ENCODE measurements around the gene PIEZO2. TPM values are rescaled to one million over a fixed set of nuclear protein-coding genes. Genes with fewer than 3 reads are reported as not detected.
A peak's percentile ranks its signal among the peaks of the same experiment; 100 is the strongest.

PIEZO2 gene
- total RNA-seq, 4 donors from 2014 or later: 2.4 to 5.2 (median 3.3) TPM

DNA sequence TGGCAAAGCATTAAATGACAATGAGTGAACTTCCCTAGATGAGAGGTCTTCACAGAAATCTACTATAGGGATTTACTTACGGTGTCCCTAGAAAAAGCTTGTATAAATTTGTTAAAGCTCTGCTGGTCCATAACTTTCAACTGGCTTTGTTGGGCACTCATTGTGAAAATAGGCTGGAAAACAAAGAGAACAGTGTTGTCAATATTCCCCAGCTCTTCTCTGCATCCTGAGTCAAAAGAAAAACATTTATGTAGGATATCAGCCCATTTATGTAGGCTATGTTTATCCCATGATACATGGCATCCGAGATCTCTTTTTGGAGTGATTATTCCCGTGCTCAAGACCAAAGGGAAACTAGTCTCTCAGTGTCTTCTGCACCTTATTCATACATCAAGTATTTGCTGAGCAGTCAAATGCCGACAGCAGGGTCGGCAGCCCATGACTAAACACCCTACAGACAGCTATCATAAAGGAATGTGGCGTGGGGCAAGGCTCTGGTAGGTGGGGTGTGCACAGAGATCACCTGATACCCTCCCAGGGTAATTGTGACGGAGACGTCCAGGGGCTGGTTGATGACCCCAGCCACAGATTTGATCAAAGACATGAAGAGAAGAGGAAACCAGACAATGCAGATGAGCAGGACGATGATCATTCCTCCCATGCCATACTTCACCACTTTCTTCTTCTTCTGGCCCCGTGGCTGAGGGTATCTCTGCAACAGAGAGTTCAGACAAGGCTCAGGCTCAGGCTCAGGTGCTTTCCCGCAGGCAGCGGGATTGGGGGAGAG is 467.6 kb downstream of the PIEZO2 start:
- H3K27ac ChIP-seq (replicated peaks in 1 of 4): no peak overlapping the region
- no peaks in the 10 kb centered on the region for H3K4me1 ChIP-seq
- no peaks in the 10 kb centered on the region for H3K27me3 ChIP-seq
- TF ChIP-seq, protein P1, sequence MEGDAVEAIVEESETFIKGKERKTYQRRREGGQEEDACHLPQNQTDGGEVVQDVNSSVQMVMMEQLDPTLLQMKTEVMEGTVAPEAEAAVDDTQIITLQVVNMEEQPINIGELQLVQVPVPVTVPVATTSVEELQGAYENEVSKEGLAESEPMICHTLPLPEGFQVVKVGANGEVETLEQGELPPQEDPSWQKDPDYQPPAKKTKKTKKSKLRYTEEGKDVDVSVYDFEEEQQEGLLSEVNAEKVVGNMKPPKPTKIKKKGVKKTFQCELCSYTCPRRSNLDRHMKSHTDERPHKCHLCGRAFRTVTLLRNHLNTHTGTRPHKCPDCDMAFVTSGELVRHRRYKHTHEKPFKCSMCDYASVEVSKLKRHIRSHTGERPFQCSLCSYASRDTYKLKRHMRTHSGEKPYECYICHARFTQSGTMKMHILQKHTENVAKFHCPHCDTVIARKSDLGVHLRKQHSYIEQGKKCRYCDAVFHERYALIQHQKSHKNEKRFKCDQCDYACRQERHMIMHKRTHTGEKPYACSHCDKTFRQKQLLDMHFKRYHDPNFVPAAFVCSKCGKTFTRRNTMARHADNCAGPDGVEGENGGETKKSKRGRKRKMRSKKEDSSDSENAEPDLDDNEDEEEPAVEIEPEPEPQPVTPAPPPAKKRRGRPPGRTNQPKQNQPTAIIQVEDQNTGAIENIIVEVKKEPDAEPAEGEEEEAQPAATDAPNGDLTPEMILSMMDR (IDR thresholded peaks at IDR 0.05): no peak
- TF ChIP-seq EP300 (IDR thresholded peaks at IDR 0.05): no peak
- TF ChIP-seq POLR2AphosphoS5 (IDR thresholded peaks at IDR 0.05): no peak
- no peak for TF ChIP-seq POLR2A (IDR thresholded peaks at IDR 0.05; ENCODE audit: low read depth)
- intact Hi-C loops (cut with DNase I): no loop called here
- no peaks in the 10 kb centered on the region for H3K36me3 ChIP-seq
- no peaks in the 10 kb centered on the region for H3K9me3 ChIP-seq
- peak; percentile 68 for DNase-seq (ENCODE audit: extremely low spot score)
- no peak overlapping the region for H3K4me3 ChIP-seq
- WGBS: 87% methylated on average over 12 of the region's 12 CpGs

GRCh38 chr18:10680271-10680596 is 469.1 kb downstream of the PIEZO2 start:
- no peak overlapping the region for H3K27ac ChIP-seq (replicated peaks in 1 of 4)
- H3K4me3 ChIP-seq: no peak overlapping the region
- no peaks in the 10 kb centered on the region for H3K36me3 ChIP-seq
- no peaks in the 10 kb centered on the region for H3K9me3 ChIP-seq
- DNase-seq (ENCODE audit: extremely low spot score): peak; percentile 24
- TF ChIP-seq EP300 (IDR thresholded peaks at IDR 0.05) (no peak), POLR2A (IDR thresholded peaks at IDR 0.05; ENCODE audit: low read depth) (no peak), POLR2AphosphoS5 (IDR thresholded peaks at IDR 0.05) (no peak)
- TF ChIP-seq, protein P1 (IDR thresholded peaks at IDR 0.05): no peak
- H3K27me3 ChIP-seq: no peaks in the 10 kb centered on the region
- intact Hi-C loops (cut with DNase I): no loop called here
- H3K4me1 ChIP-seq: no peaks in the 10 kb centered on the region

GRCh38 chr18:10679557-10680270 is 469.7 kb downstream of the PIEZO2 start:
- intact Hi-C loops (cut with DNase I): no loop called here
- Histone ChIP-seq H3K9me3 (no peaks in the 10 kb centered on the region), H3K27ac (replicated peaks in 1 of 4) (no peak overlapping the region), H3K4me1 (no peaks in the 10 kb centered on the region), H3K36me3 (no peaks in the 10 kb centered on the region), H3K27me3 (no peaks in the 10 kb centered on the region), H3K4me3 (no peak overlapping the region)
- DNase-seq (ENCODE audit: extremely low spot score): no peak
- TF ChIP-seq, protein P1 (IDR thresholded peaks at IDR 0.05): no peak
- no peak for TF ChIP-seq POLR2AphosphoS5 (IDR thresholded peaks at IDR 0.05)
- no peak for TF ChIP-seq POLR2A (IDR thresholded peaks at IDR 0.05; ENCODE audit: low read depth)
- TF ChIP-seq EP300 (IDR thresholded peaks at IDR 0.05): no peak
- WGBS: 75% methylated on average over 3 of the region's 3 CpGs

DNA sequence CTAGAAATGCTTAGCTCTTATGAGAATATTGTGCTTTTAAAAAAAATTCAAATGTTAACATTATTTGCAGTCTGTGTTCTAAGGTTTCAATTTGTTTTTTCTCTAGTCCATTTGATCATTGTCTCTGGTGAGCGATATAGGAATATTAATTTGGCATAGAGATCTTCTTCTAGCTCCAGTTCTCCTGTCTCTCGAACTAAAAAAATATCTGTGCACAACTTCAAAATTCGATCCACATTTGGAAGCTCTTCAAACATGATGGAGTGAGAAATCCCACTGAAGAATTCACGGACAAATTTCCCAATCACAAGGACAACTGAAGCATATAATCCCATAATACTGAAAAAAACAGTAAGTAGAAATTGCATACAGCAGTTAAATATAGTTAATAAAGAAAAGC is 477.9 kb downstream of the PIEZO2 start:
- H3K4me3 ChIP-seq: no peak overlapping the region
- no peak overlapping the region for H3K27ac ChIP-seq (replicated peaks in 1 of 4)
- TF ChIP-seq POLR2AphosphoS5 (IDR thresholded peaks at IDR 0.05) (no peak), POLR2A (IDR thresholded peaks at IDR 0.05; ENCODE audit: low read depth) (no peak), EP300 (IDR thresholded peaks at IDR 0.05) (no peak)
- TF ChIP-seq, protein P1 (IDR thresholded peaks at IDR 0.05): no peak
- intact Hi-C loops (cut with DNase I): no loop called here
- no peaks in the 10 kb centered on the region for H3K9me3 ChIP-seq
- H3K36me3 ChIP-seq: no peaks in the 10 kb centered on the region
- no peak for DNase-seq (ENCODE audit: extremely low spot score)
- H3K27me3 ChIP-seq: peaks cover 0 to 2% (median 0%) of the 10 kb centered on the region in 4 donors
- 81% methylated on average over 4 of the region's 4 CpGs for WGBS
- H3K4me1 ChIP-seq: no peaks in the 10 kb centered on the region
